Activated naive CD4-positive, alpha-beta T cell treated with anti-CD3 and anti-CD28 coated beads, Interleukin-2, amount 50 U/mL, for 16 hours (primary cell): ENCODE results near the gene PIM2.

Experiments used
- DNase-seq: peaks from one replicate; pipeline ENCODE4 v3.0.0-alpha.2; 2020

The PIM2 gene

DNA sequence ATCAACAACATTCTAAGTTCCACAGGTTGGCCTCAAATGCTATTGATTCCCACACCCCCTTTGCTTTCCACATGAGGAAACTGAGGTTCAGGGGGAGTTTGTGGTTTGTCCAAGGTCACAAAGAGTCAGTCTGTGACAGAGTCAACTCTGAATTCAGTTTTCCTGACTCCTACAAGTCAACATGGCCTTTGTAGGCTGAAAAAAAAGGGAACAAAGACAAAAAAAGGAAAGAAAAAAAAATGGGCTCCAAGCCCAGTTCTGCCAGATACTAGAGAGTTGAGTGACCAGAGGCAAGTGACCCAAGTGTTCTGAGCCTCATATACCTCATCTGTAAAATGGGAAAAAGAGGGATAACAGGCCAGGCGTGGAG lies 16.5 kb upstream of the PIM2 start:
- no peak for DNase-seq

DNA sequence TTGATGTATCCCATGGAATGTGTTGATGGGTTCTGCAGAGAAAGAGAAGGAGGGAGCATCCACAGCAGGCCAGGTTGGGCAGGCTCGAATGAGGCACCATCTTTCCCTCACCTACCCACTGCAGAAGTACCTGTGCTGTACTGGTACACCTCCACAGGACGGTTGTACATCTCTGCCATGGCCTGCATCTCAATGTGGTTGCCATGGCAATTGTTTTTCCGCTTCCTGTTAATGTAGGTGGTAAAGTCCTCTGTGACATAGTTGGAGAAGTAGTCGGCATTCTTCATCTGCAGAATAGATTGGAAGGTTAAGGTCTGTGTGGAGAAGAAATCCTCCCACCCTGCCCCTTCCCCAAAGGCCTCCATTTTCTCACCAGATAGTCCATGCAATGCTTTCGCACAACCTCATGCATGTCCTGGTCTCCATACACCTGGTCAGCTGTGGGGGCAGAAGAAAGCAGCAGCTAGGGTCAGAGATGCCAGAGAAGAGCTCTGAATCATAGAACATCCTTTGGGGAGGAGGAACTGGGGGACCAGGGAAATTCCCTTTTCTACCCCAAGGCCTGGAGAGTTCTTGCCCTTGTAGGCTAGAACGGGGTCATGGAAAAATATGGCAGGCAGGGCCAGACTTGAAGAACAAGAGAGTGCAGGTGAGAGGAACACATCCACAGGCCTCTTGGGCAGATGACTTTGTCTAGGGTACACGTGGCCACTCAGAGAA lies 15.9 kb upstream of the PIM2 start:
- DNase-seq: no peak

DNA sequence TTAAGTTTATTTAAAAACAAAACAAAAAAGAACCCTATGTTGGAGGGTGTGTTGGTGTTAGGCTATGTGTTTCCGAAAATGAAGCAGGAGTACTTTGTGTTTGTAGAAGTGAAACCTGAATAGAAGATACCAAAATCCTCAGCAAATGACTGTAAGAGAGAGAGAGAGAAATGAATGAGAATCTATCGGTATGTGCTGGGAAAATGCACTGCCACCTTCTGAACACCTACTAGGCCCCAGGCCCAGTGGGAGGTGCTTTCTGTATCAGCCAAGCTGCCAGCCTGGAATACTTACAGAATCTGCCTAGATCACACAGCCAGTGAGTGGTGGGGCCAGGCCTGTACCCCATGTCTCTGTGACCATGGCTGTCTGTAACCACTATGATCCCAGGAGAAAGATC lies 14.9 kb upstream of the PIM2 start:
- peak; percentile 44 for DNase-seq

DNA sequence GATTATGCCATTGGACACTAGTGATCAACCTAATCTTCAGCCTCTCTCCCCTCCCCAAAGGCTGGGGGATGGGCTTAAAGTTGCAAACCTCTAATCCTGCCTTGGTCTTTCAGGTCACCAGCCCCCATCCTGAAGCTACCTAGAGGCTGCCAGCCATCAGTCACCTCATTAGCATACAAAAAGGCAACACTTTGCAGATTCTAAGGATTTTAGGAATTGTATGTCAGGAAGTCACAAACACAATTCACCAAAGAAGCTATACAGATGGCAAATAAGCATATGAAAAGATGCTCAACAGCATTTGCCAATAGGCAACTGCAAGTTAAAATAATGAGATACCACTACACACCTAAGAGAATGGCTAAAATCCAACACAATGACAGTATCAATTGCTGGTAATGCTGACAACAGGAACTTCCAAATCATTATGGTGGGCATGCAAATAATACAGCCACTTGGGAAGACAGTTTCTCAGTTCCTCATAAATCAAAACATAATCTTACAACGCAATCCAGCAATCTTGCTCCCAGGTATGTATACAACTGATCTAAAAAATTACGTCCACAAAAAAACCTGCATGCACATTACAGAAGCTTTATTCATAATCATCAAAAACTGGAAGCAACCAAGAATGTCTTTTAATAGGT lies 9.0 kb upstream of the PIM2 start:
- DNase-seq: no peak

DNA sequence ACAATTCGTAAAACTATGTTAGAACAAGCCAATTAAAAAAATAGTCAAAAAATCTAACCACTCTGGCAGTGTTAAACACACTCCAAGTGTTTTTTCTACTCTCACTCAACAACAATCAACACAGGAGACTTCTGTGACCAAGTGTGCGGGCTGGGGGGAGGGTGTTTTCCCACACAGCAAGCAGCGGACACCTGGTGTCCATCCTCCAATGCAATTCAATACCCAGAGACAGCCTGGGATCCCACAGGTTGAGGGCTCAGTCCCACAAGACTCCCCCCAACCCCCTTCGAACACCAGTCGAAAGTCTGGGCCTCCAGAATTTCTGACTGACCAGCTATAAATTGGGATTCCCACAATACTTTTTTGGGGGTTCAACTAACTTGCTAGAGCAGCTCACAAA lies 8.3 kb upstream of the PIM2 start:
- no peak for DNase-seq

DNA sequence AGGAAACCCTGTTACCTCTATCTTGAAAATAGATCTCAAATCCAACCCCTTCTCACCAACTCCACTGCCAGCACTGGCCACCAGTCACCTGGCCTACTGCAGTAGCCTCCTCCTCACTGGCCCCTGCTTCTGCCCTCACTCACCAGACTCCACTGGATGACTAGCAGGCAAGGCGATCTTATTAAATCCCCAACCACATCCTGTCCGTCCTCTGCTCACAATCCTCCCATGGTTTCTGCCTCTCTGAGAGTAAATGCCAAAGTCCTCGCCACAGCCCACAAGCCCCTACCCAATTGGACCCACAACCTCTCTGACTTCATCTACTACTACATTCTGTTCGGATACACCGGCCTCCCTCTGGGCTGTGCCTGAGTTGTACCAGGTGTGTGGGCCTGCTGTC lies 5.4 kb upstream of the PIM2 start:
- DNase-seq: no peak

DNA sequence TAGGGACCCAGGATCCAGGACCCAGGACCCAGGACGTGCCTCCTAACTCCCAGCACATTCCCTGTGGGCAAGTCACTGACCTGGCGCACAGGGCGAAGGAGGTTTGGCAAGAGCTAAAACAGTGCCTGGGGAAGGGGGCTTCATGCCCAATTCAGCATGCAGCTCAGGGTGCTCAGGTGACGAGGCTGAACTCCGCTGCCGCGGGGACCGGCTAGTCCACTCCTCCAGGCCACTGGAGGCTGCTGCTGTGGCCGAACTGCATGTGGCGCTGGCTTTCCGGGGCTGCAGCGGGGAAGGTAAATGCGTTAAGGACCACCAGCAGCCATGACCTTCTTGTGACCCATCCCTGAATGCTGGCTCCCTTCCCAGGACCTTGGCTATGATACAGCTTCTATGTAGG lies 4.9 kb upstream of the PIM2 start:
- DNase-seq: no peak

DNA sequence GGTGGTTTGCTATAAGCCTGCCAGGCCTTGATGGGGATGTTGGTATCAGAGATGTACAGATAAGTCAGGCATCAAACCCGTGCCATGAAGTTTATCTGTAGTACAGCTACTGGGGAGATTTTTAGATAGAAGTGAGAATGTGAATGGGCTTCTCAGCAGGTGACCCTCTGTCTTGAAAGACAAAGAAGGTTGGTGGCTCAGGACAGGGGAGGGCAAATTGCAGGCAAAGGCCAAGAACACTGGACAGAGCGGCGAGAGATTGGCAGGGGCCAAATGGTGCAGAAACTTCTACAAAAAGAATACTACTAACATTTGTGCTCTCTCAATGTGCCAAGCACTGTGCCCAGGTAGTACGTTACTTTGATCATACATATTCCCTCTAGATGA lies 1.9 kb upstream of the PIM2 start:
- DNase-seq: no peak

DNA sequence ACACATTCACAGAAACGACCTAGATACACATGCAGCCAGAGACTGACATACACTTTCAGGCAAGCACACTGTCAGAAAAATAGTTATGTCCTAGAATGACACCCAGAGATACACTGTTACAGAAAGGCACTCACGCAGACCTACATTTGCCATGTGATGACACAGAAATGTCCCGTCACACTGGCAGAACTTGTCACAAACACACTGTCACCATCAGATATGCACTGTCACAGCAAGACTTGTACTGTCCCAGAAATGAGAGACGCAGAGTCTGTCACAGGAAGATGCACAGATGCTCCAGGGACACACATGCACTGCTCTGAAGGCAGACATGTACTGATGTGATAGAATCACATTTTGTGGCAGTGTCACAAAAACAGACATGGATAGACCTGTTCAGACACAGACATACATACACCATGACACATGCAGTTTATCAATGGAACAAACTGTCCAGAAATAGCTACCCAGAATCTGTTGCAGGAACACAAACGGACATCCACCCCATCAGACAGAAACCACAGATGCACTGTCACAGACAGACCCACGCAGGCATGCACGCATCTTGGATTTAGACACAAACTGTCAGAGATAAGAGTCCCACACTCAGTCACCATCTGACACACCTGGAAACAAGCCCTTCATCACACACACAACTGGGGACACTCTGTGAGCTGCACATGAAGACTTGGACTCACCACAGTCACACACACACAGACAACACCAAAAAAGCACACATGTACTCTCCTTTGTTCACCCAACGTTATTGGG lies 1.3 kb upstream of the PIM2 start:
- no peak for DNase-seq

DNA sequence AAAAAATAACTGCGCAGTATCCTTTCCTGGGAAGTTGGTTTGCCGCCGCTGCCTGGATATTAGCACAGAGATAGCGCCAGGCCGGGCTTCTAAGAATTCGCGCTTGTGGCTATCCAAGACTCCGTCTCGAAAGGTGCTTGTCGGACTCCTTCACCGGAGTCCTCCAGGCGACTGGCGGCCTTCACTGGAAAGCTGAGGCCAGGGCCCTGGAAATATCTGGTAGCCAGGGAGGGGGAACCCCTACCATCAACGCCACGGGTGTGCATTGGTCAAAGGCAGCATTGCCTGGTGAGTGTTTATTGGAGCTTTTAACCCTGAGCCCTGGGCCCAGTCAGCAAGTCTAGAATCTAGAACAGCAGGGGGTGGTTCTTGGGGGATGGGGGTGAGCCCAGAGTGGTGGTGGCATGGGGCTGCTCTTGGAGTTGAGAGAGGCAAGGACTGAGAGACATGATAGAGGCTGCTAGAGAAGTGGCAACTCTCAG lies 577 bp upstream of the PIM2 start:
- DNase-seq: peak; percentile 44

DNA sequence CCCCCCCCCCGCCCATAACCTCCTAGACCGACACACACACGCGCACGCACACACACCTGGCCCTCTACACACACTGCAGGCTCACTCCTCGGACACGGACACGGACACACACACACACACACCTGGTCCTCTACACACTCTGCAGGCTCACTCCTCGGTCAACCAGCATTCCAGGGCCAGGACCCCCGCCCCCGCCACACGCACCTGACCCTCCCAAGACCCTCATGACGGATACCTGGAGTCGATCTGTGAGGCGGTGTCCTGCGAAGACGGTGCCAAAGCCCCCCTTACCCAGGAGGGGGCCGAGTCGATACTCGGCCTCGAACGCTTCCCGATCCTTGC lies 552 bp downstream of the PIM2 start:
- DNase-seq: no peak

DNA sequence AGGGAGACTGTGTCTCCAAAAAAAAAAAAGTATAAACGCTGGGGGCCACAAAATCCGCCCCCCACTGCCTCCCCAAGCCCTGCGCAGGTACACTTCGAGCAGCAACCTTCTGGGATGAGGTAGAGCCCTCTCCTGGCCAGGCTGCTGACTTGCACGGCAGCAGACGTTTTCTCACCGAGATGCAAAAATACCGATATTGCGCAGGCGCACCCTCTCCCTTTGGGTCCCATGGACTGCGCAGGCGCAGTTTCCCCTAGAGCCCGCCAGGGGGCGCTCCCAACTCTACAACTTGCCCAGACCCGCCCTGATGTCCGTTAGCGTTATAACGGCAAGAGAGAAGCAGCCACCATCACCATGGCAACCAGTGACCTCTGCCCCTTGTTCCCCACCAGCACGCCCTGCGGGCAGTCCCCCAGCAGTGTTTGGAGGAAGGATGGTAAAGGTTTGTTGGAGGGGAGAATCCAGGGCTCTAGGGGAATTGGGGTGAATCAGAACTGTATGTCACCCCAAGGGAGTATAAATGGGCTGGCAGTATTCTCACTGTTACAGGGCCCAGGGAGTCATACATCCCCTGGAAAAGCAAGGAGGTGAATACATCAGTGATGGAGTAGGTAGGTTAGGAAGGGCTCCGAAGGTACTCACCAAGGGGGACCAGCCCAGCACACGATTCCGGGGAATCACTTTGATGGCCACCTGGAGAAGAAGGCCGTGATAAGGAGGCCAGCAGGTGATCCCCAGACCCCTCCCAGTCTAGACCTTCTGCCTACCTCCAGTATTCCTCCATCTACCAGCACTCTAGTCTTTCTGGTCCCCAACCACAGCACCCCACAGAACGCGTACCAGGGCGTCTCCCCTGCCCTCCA lies 1.5 kb downstream of the PIM2 start:
- DNase-seq: peak; percentile 84

DNA sequence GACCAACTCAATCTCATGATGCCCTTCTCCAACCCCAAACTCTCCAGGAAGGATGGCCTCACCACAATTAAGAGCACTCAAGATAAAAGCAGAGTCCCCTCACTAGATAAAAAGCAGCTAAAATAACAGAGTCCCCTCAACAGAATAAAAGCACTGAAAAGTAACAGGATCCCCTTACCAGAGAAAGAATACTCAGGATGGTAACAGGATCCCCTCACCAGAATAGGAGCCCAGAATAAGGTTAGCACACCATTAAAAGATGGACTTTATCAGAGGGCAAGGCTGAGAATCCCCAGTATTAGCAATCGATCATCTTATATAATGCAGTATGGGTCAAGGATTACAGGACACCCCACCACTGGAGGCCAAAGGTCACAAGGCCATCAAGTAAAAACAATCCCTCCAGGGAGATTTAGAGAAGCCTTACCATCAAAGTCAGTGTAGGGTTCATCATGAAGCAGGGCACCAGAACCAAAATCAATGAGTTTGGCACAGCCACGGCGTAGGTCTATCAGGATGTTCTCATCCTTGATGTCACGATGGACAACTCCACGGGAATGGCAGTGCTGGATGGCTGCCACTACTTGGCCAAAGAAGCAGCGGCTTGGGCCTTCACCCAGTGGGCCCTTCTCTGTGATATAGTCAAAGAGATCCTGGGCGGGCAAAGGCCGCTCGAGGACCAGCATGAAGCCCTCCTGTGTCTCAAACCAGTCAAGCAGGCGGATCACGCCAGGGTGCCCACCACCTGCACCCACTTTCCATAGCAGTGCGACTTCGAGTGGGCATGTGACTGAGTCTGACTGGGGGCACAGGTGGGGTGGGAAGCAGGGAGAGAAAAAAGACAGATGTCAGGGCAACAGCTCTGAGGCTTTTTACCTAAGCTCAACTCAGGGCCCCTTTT lies 4.0 kb downstream of the PIM2 start:
- no peak for DNase-seq

DNA sequence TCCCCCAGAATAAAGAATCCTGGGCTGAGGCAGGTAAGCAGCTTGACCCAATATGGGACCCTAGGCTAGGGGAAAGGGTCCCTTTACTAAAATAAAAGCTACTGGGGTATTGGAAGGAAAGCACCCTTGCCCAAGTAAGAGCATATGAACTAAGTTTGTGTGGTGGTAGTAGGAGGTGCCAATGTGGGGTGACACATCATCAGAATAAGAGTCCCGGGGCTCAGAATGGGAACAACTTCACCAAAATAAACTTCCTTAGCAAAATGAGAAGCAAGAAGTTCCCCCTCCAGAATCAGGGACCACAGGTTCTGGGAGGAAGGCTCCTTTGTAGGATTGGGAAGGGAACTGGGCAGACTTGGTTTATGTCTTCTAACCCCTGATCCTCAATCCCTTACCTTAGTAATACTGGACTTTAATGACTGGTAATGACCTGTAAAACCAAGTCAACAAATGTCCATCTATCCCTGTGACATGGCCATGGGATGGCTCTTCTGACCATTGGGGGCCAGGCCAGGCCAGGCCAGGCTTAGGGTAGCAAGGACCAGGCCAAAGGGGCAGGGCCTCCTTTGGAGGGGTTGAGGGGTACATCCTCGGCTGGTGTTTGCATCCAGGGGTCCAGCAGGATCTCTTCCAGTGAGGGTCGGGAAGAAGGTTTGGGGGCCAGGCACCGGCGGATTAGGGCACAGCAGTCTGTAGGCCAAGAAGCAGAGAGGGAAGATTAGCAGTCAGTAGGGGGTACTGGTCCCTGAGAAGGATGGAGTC lies 5.0 kb downstream of the PIM2 start:
- no peak for DNase-seq

DNA sequence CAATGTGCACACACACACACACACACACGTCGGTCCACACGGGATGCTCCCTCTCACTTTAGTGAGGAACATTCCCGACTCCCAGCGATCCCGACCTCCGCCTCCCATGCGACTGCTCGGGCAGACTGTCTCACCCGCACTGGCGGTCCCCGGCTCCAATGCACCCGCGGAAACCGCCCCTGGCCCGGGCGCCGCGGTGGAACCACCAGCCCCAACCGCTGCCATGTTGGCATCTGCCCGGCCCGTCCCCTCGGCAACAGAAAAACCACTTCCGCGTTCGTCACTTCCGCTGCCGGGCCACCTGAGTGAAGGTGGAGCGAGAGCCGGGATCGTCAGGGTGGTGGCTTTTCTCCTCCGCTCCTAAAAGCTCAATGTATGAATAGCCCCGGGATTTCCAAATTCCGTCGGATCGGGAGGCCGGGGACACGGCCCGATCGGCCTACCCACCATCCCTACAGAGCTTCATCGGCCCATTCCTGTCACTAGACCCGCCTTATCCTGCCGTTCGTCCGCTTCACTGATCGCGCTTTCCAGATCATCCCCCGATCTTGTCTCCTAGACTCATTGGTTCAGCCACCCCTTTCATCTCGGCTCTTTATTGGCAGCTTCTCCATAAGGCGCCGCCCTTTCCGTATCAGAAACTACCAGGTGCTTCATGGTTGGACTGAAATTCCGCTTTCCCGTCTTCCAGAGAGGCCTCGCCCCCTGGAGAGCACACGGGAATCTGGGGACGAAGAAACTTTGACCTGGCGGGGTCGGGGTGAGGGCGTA lies 7.2 kb downstream of the PIM2 start, which contains the start of gene SLC35A2:
TSS of gene SLC35A2 (minus strand) at position 235 of the 771 bp plus-strand sequence. CDS start at position 225, 10 bp downstream.
- peak; percentile 86 for DNase-seq

DNA sequence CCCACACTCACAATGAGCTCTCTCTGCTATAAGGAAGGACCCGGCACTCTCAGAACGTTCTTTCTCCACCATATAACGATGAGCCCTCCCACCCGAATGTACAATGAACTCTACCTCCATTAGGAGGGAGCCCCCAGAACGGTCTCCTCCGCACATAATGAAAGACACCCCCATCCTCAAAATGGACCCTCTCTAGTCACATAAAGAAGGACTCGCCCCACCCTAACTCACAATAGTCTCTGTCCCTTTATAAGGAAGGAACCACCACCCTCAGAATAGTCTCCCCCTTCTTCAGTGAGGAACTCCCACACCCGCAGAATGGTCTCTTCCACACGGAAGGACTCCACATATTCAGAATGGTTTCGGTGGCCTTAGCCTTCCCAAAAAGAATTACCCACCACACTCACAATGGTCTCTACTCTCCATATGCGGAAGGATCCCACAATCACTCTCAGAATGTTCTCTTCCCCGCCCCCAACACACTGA lies 7.9 kb downstream of the PIM2 start:
- no peak for DNase-seq

DNA sequence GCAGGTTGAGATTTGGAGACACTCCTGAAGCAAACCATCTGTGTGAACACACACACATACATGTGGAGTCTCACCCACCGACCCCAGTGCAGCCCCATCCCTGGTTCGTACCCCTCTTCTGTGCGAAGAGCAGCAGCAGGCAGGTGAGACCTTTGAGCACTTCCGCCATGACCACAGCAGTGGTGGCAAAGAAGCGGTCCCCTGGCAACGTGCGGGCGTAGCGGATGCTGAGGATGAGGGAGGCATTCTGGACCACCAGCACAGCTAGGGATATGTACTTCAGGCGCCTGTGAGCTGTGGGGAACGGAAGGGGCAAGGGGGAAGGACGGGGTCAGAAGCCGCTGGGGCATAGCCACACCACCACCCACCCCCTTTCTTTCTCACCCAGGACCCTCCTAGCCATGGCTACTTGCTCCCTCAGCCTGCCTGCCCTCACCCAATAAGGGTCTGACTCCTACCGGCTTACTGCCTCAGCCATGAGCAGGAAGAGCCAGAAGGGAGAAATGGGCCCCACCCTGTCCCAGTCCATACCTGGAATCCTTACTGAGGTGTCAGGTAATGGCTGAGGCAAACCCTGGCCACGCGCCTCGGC lies 9.0 kb downstream of the PIM2 start:
- no peak for DNase-seq

DNA sequence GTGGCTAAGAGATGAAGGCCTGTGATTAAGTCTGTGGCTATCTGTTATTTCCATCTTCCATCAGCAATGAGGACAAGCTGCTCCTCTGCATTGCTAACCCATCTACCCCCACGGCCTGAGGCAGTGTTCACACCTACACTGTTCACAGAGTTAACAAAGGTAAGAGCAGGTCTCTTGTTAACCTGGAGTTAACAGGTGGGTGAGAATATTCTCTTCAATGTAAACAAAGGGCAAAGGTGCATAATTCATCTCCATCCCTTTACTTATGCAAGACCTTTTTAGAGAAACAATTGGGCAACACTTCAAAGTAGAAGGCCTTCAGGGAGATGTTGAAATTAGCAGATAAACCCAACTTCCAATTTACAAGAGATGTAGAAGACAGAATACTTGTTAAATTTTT lies 10.2 kb downstream of the PIM2 start:
- no peak for DNase-seq

DNA sequence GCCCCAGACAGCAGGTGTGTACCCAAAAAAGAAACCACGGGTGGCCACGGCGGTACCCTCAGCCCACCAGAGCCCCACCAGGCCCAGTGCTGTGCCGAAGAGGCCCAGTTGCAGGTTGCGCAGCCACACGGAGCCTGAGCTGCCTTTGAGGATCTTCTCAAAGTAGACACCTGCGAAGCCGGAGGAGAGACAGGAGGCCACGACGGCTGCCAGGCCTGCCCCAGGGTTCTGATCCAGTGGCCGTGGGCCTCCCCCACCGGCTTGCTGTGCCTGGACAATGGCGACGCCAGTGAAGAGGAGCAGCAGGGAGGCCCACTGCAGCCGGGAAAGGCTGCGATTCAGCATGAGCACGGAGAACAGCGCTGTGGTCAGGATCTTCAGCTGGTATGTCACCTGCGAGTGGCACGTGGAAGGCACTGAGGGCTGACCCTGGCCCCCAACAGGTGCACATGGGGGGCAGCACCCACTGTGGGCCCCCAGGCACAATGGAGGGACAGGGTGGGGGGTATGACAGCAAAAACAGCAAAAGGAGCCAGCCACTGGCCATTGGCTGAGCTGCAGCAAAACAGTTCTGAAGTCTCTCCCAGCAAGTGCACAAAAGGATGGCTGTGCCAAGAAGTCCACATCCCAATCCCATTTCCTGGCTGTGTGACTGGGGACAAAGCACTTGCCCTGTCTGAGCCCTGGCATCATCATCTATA lies 13.6 kb downstream of the PIM2 start:
- no peak for DNase-seq
